H1 (cell line): Measurements from ENCODE around the gene ATG7. TPM values are rescaled to one million over a fixed set of nuclear protein-coding genes. Genes with fewer than 3 reads are reported as not detected.

Experiments
- CTCF ChIA-PET: fragments of 300-600 bp; sonication (Branson Sonifier 250); formaldehyde crosslinking; loops from one replicate; lab custom pipeline; 2021; ENCODE audit not compliant: partially characterized antibody; lab: Charles Lee
- POLR2A ChIA-PET: fragments of 300-600 bp; sonication (Branson Sonifier 250); formaldehyde crosslinking; loops from one replicate; lab custom pipeline; 2021; ENCODE audit warnings: inconsistent platforms; ENCODE audit not compliant: partially characterized antibody; lab: Charles Lee
- DNase-seq, 2 experiments: peaks; one replicate each; pipeline versions ENCODE4 v3.0.0 to v3.0.0-alpha.2; 2010 to 2022; ENCODE audit warnings: low spot score in 2 of 2, low read depth in 1 of 2, mixed read lengths in 1 of 2
- FAIRE-seq: peaks from 2 replicates; lab custom pipeline; 2011; peaks lifted over from hg19 to GRCh38; lab: Jason Lieb, UNC
- H2AFZ ChIP-seq: 2 replicates; pipeline ENCODE4 v1.8.1; 2012; ENCODE audit warnings: low read length, inconsistent platforms
- H2AK5ac ChIP-seq: 2 replicates; pipeline ENCODE4 v1.6.1; 2013; ENCODE audit warnings: low read depth, low read length
- H2BK120ac ChIP-seq: replicated peaks from 2 replicates; pipeline ENCODE3; 2013; ENCODE audit warnings: low read depth, low read length, inconsistent platforms
- H2BK12ac ChIP-seq: 2 replicates; pipeline ENCODE4 v1.6.1; 2013; ENCODE audit warnings: low read depth, low read length
- H2BK15ac ChIP-seq: 2 replicates; pipeline ENCODE4 v1.6.1; 2013; ENCODE audit warnings: low read length
- H2BK20ac ChIP-seq: 2 replicates; pipeline ENCODE4 v1.6.1; 2013; ENCODE audit warnings: low read length
- H2BK5ac ChIP-seq: 2 replicates; pipeline ENCODE4 v1.6.1; 2013; ENCODE audit warnings: low read depth, low read length
- H3K14ac ChIP-seq: 2 replicates; pipeline ENCODE4 v1.6.1; 2013; ENCODE audit warnings: inconsistent platforms; ENCODE audit not compliant: insufficient read length
- H3K18ac ChIP-seq: 2 replicates; pipeline ENCODE4 v1.6.1; 2013; ENCODE audit warnings: low read length; ENCODE audit errors: extremely low read depth
- H3K23ac ChIP-seq: 2 replicates; pipeline ENCODE4 v1.6.1; 2013; ENCODE audit warnings: inconsistent platforms; ENCODE audit not compliant: insufficient read length
- H3K23me2 ChIP-seq: 2 replicates; pipeline ENCODE4 v1.6.1; 2013; ENCODE audit warnings: low read depth, low read length
- H3K27ac ChIP-seq: 2 replicates; pipeline ENCODE4 v1.6.1; 2011; ENCODE audit warnings: low read depth, low read length, inconsistent platforms
- H3K27me3 ChIP-seq, 4 experiments: replicated peaks in 1 of 4; 1 replicate in 1 of 4; 2 replicates in 3 of 4; pipeline versions ENCODE4 v1.6.1 to v1.8.1; 2011 to 2013; ENCODE audit warnings: low read length in 3 of 4, mild to moderate bottlenecking in 3 of 4, inconsistent platforms in 2 of 4, mixed read lengths in 2 of 4, moderate library complexity in 1 of 4; ENCODE audit not compliant: control insufficient read depth in 3 of 4, insufficient read depth in 3 of 4; ENCODE audit errors: extremely low read depth in 1 of 4
- H3K36me3 ChIP-seq, 4 experiments: 2 replicates each; pipeline versions ENCODE4 v1.6.1 to v1.8.1; 2011 to 2013; ENCODE audit warnings: mild to moderate bottlenecking in 4 of 4, low read length in 3 of 4, moderate library complexity in 2 of 4, control low read depth in 1 of 4, inconsistent platforms in 1 of 4; ENCODE audit not compliant: insufficient read depth in 4 of 4, control insufficient read depth in 2 of 4
- H3K4ac ChIP-seq: replicated peaks from 2 replicates; pipeline ENCODE3; 2013; ENCODE audit warnings: low read length, low read depth, mixed read lengths, inconsistent platforms; ENCODE audit not compliant: insufficient read length
- H3K4me1 ChIP-seq, 4 experiments: replicated peaks in 1 of 4; 1 replicate in 1 of 4; 2 replicates in 3 of 4; pipeline versions ENCODE4 v1.6.1 to v1.8.1; 2011 to 2013; ENCODE audit warnings: low read length in 3 of 4, inconsistent platforms in 2 of 4, mixed read lengths in 1 of 4; ENCODE audit not compliant: insufficient read depth in 4 of 4, control insufficient read depth in 3 of 4
- H3K4me2 ChIP-seq, 2 experiments: 2 replicates each; pipeline versions ENCODE4 v1.6.1 to v1.8.1; 2011 to 2013; ENCODE audit warnings: low read depth in 2 of 2, low read length in 2 of 2, control low read depth in 1 of 2, inconsistent platforms in 1 of 2, mild to moderate bottlenecking in 1 of 2; ENCODE audit not compliant: insufficient read depth in 1 of 2
- H3K4me3 ChIP-seq, 4 experiments: fragments of 200-600, 300-600 bp in 1 of 4; sonication (generic), shearing (Covaris generic), sonication (Bioruptor Twin) in 1 of 4; 2 replicates each; pipeline versions ENCODE4 v1.5.1 to v1.8.1; 2011 to 2016; ENCODE audit warnings: low read length in 4 of 4, low read depth in 3 of 4, control low read depth in 2 of 4, inconsistent platforms in 2 of 4, mild to moderate bottlenecking in 2 of 4, mixed read lengths in 1 of 4, moderate library complexity in 1 of 4; ENCODE audit not compliant: insufficient read depth in 2 of 4; ENCODE audit errors: extremely low read depth in 1 of 4
- H3K56ac ChIP-seq: replicated peaks from 2 replicates; pipeline ENCODE3; 2013; ENCODE audit warnings: low read depth, mild to moderate bottlenecking, mixed read lengths, low read length, inconsistent platforms; ENCODE audit not compliant: insufficient read length
- H3K79me1 ChIP-seq: 2 replicates; pipeline ENCODE4 v1.6.1; 2013; ENCODE audit warnings: low read depth, low read length, control low read depth
- H3K79me2 ChIP-seq, 2 experiments: 2 replicates each; pipeline versions ENCODE4 v1.6.1 to v1.8.1; 2012 to 2013; ENCODE audit warnings: low read length in 2 of 2, mild to moderate bottlenecking in 2 of 2, inconsistent platforms in 1 of 2; ENCODE audit not compliant: insufficient read depth in 2 of 2, control insufficient read depth in 1 of 2
- H3K9ac ChIP-seq, 4 experiments: replicated peaks in 1 of 4; 1 replicate in 1 of 4; 2 replicates in 3 of 4; pipeline versions ENCODE4 v1.6.1 to v1.8.1; 2011 to 2013; ENCODE audit warnings: low read depth in 3 of 4, low read length in 3 of 4, control low read depth in 2 of 4, mild to moderate bottlenecking in 2 of 4, moderate library complexity in 2 of 4, inconsistent platforms in 1 of 4; ENCODE audit errors: extremely low read depth in 1 of 4
- H3K9me3 ChIP-seq, 2 experiments: 2 replicates each; pipeline versions ENCODE4 v1.6.1 to v1.8.1; 2012 to 2013; ENCODE audit warnings: mild to moderate bottlenecking in 2 of 2, moderate library complexity in 2 of 2, control low read depth in 1 of 2, inconsistent platforms in 1 of 2, low read depth in 1 of 2, low read length in 1 of 2, mixed read lengths in 1 of 2; ENCODE audit not compliant: insufficient read depth in 2 of 2
- H4K20me1 ChIP-seq, 2 experiments: replicated peaks in 1 of 2; 2 replicates each; pipeline versions ENCODE3 to v1.8.1; 2011 to 2013; ENCODE audit warnings: inconsistent platforms in 2 of 2, low read length in 2 of 2, mild to moderate bottlenecking in 1 of 2; ENCODE audit not compliant: insufficient read depth in 2 of 2, control insufficient read depth in 1 of 2
- H4K5ac ChIP-seq: 2 replicates; pipeline ENCODE4 v1.6.1; 2013; ENCODE audit warnings: low read length, low read depth, mixed read lengths, inconsistent platforms; ENCODE audit not compliant: insufficient read length
- H4K8ac ChIP-seq: 2 replicates; pipeline ENCODE4 v1.8.0; 2013; ENCODE audit warnings: mild to moderate bottlenecking, moderate library complexity, low read length, inconsistent platforms; ENCODE audit not compliant: insufficient read depth; ENCODE audit errors: extremely low read depth
- H4K91ac ChIP-seq: replicated peaks from 2 replicates; pipeline ENCODE3; 2013; ENCODE audit warnings: low read length, mixed read lengths, inconsistent platforms; ENCODE audit not compliant: insufficient read length
- BACH1 ChIP-seq: IDR thresholded peaks from 2 replicates; pipeline ENCODE4 v1.6.1; 2012; ENCODE audit warnings: low read length, improper control_type of control experiment
- CHD1 ChIP-seq: IDR thresholded peaks from 2 replicates; pipeline ENCODE4 v1.6.1; 2012; ENCODE audit warnings: low read depth, low read length, improper control_type of control experiment
- CTCF ChIP-seq, 3 experiments: IDR thresholded peaks; 1 replicate in 2 of 3; 2 replicates in 1 of 3; pipeline versions ENCODE4 v1.5.1 to v1.6.1; 2011; ENCODE audit warnings: low read length in 3 of 3, mild to moderate bottlenecking in 3 of 3, inconsistent platforms in 2 of 3, low read depth in 1 of 3, moderate library complexity in 1 of 3; ENCODE audit not compliant: insufficient read depth in 1 of 3; ENCODE audit errors: control extremely low read depth in 1 of 3
- E2F6 ChIP-seq: IDR thresholded peaks from 2 replicates; pipeline ENCODE4 v1.6.1; 2012; ENCODE audit warnings: inconsistent platforms
- FOSL1 ChIP-seq: IDR thresholded peaks from 2 replicates; pipeline ENCODE4 v1.6.1; 2011; ENCODE audit warnings: mild to moderate bottlenecking, low read depth, low read length, moderate library complexity; ENCODE audit not compliant: insufficient read depth
- KDM1A ChIP-seq: fragments of 200-600, 300-600 bp; sonication (generic); IDR thresholded peaks from 2 replicates; pipeline ENCODE4 v1.7.1; 2016; ENCODE audit warnings: mild to moderate bottlenecking, low read length, borderline replicate concordance
- KDM4A ChIP-seq: IDR thresholded peaks from one replicate; pipeline ENCODE4 v1.7.1; 2012; ENCODE audit warnings: low read depth, mild to moderate bottlenecking, moderate library complexity, low read length, inconsistent platforms; ENCODE audit not compliant: severe bottlenecking
- POLR2AphosphoS5 ChIP-seq: IDR thresholded peaks from 2 replicates; pipeline ENCODE4 v1.6.1; 2011; ENCODE audit warnings: low read depth, low read length
- RNF2 ChIP-seq: fragments of 200-900, 300-1000 bp; sonication (generic); IDR thresholded peaks from 2 replicates; pipeline ENCODE4 v1.7.1; 2016; ENCODE audit warnings: borderline replicate concordance, low read depth, mild to moderate bottlenecking, antibody characterized with exemption, low read length; ENCODE audit not compliant: poor library complexity, severe bottlenecking; ENCODE audit errors: missing control alignments
- SAP30 ChIP-seq: fragments of 300-600 bp; sonication (generic); IDR thresholded peaks from 2 replicates; pipeline ENCODE4 v1.7.1; 2012; ENCODE audit warnings: low read length, moderate library complexity, mild to moderate bottlenecking, inconsistent platforms; ENCODE audit not compliant: insufficient read depth, insufficient replicate concordance
- SP2 ChIP-seq: IDR thresholded peaks from 2 replicates; pipeline ENCODE4 v1.6.1; 2012; ENCODE audit warnings: mild to moderate bottlenecking, low read length, inconsistent platforms
- WGBS, 2 experiments: shearing (Covaris generic) in 1 of 2; methylation state at CpG; one replicate each; pipeline versions ENCODE4 v1.1.6 to v1.1.7; 2013 to 2015; ENCODE audit warnings: low lambda C conversion rate in 2 of 2, mixed read lengths in 2 of 2, inconsistent platforms in 1 of 2, low coverage in 1 of 2, missing lambda C conversion rate in 1 of 2; ENCODE audit not compliant: insufficient replicate concordance in 2 of 2, insufficient coverage in 1 of 2, insufficient read length in 1 of 2; ENCODE audit errors: extremely low coverage in 1 of 2, missing lambda C conversion rate in 1 of 2; 5-methylcytosine and 5-hydroxymethylcytosine counted together
- polyA plus RNA-seq, 7 experiments: library from polyadenylated mRNA; depleted of rRNA in 3 of 7; stranded (reverse) in 5 of 7; unstranded in 2 of 7; fragments of >200 nt in 5 of 7; fragments of 200-250 nt in 2 of 7; gene quantifications; 1 replicate in 5 of 7; 2 replicates in 1 of 7; 4 replicates in 1 of 7; pipeline versions ENCODE4 v1.2.1 to v1.2.3, GENCODE V29; 2011 to 2013; ENCODE audit warnings: missing spikeins in 2 of 7, mixed read lengths in 2 of 7
- total RNA-seq: library from RNA; stranded (reverse); fragmentation: NEBNext Ultra II Directional; extraction: Animal tissue kit (Norgen Biotek cat#: 25700); gene quantifications from 2 replicates; pipeline ENCODE4 v1.2.1, GENCODE V29; 2021

ATG7 gene
- total and polyA plus RNA-seq, 2 of the 8 experiments (the other 6 are each of a cell fraction or from before 2014, with no cell fraction given): 15.0 to 19.1 TPM

- Histone ChIP-seq H4K20me1 (no peaks in the 10 kb centered on the region), H3K36me3 (no peaks in the 10 kb centered on the region), H3K4me1 (no peaks in the 10 kb centered on the region), H3K27ac (no peak overlapping the region), H3K23ac (no peak overlapping the region), H2BK20ac (no peak overlapping the region), H3K4me2 (no peak overlapping the region), H2AK5ac (no peak overlapping the region), H3K18ac (no peak overlapping the region), H2AFZ (no peak overlapping the region), H3K27me3 (no peaks in the 10 kb centered on the region), H3K79me2 (no peaks in the 10 kb centered on the region), H3K56ac (no peak overlapping the region), H3K9me3 (no peaks in the 10 kb centered on the region; a peak in 1 of 4 replicates), H4K8ac (no peak overlapping the region), H3K9ac (no peak overlapping the region), H4K5ac (no peak overlapping the region), H3K4ac (no peak overlapping the region), H4K91ac (no peak overlapping the region), H3K14ac (no peak overlapping the region), H2BK120ac (no peak overlapping the region), H2BK15ac (no peak overlapping the region), H3K23me2 (no peaks in the 10 kb centered on the region), H2BK5ac (no peak overlapping the region), H3K79me1 (no peaks in the 10 kb centered on the region), H3K4me3 (no peak overlapping the region), H2BK12ac (no peak overlapping the region)
- no peak for FAIRE-seq
- ChIA-PET CTCF (interaction anchor here (1.1 kb wide), 1 partner anchor 235 kb away, joined by 3 read pairs; no protein-coding TSS in a partner anchor), POLR2A (no interaction called here)
- TF ChIP-seq CTCF (IDR thresholded peaks at IDR 0.05; ENCODE audit: control extremely low read depth in 1 of 3, insufficient read depth in 1 of 3, low read depth in 1 of 3, low read length in 3 of 3): no peak
- TF ChIP-seq CHD1: no peak
- TF ChIP-seq SP2: no peak
- TF ChIP-seq KDM4A: no peak
- no peak for TF ChIP-seq RNF2
- no peak for TF ChIP-seq E2F6
- TF ChIP-seq KDM1A: no peak
- TF ChIP-seq BACH1: no peak
- TF ChIP-seq FOSL1: no peak
- no peak for TF ChIP-seq SAP30
- TF ChIP-seq POLR2AphosphoS5: no peak
- 0% methylated on average over 1 of the region's 1 CpG; no CpG with 5 or more reads in 1 of the 2 experiments for WGBS, 2 experiments
- no peak for DNase-seq
Measured at GRCh38 chr3:11420066-11420465, 147.9 kb downstream of the ATG7 start.
